A549 (cell line): ENCODE measurements around the gene IGFBP4. TPM values are rescaled to one million over a fixed set of nuclear protein-coding genes. Genes with fewer than 3 reads are reported as not detected.

Experiments
- ATAC-seq, 2 experiments: fragments of 200-7000 bp in 1 of 2; fragments of >200 bp in 1 of 2; cut with Nextera tagmentation in 1 of 2; cut with Tn5 transposase in 1 of 2; 3 replicates each; pipeline versions ENCODE4 v1.8.0 to v1.9.1; 2018 to 2020; ENCODE audit warnings: mild to moderate bottlenecking in 1 of 2, moderate library complexity in 1 of 2
- CTCF ChIA-PET: fragments of 300-600 bp; sonication (Branson Sonifier 250); formaldehyde crosslinking; extraction: SDS; loops from one replicate; lab custom pipeline; 2021; ENCODE audit warnings: antibody characterized with exemption, inconsistent platforms; lab: Yijun Ruan, JAX
- POLR2A ChIA-PET: fragments of 350-600 bp; formaldehyde crosslinking; extraction: SDS; loops from one replicate; lab custom pipeline; 2021; ENCODE audit warnings: antibody characterized with exemption, inconsistent platforms; lab: Yijun Ruan, JAX
- DNase-seq, 2 experiments: peaks; one replicate each; pipeline versions ENCODE4 v3.0.0 to v3.0.0-alpha.2; 2011 to 2016; ENCODE audit warnings: low read depth in 1 of 2, low spot score in 1 of 2
- FAIRE-seq: peaks from 2 replicates; lab custom pipeline; 2011; peaks lifted over from hg19 to GRCh38; lab: Jason Lieb, UNC
- H3K27ac ChIP-seq, 2 experiments: fragments of >200 bp; sonication (Bioruptor Twin); formaldehyde crosslinking; 3 replicates each; pipeline ENCODE4 v1.5.1; 2016 to 2017
- H3K4me1 ChIP-seq: fragments of >200 bp; sonication (Bioruptor Twin); formaldehyde crosslinking; 3 replicates; pipeline ENCODE4 v1.6.1; 2016
- H3K4me2 ChIP-seq: fragments of >200 bp; sonication (Bioruptor Twin); formaldehyde crosslinking; 3 replicates; pipeline ENCODE4 v1.6.1; 2016
- H3K4me3 ChIP-seq: fragments of >200 bp; sonication (Bioruptor Twin); formaldehyde crosslinking; 3 replicates; pipeline ENCODE4 v1.5.1; 2016
- H3K9me3 ChIP-seq: fragments of >200 bp; sonication (Bioruptor Twin); formaldehyde crosslinking; 3 replicates; pipeline ENCODE4 v1.6.1; 2016
- CBX2 ChIP-seq: fragments of 200-600 bp; sonication (generic); IDR thresholded peaks from 2 replicates; pipeline ENCODE4 v1.6.1; 2016; ENCODE audit warnings: low read depth, mild to moderate bottlenecking, borderline replicate concordance
- CBX8 ChIP-seq: fragments of 200-600 bp; sonication (generic); IDR thresholded peaks from 2 replicates; pipeline ENCODE4 v1.6.1; 2016
- CHD4 ChIP-seq: fragments of 200-600 bp; sonication (generic); IDR thresholded peaks from 2 replicates; pipeline ENCODE4 v1.6.1; 2016; ENCODE audit warnings: antibody characterized with exemption, mild to moderate bottlenecking, borderline replicate concordance
- EHMT2 ChIP-seq: fragments of 200-600 bp; sonication (generic); IDR thresholded peaks from 2 replicates; pipeline ENCODE4 v1.6.1; 2016; ENCODE audit warnings: antibody characterized with exemption, low read depth, mild to moderate bottlenecking, moderate library complexity
- EP300 ChIP-seq, 2 experiments: fragments of >200 bp; sonication (Bioruptor Twin); formaldehyde crosslinking; IDR thresholded peaks; 2 replicates in 1 of 2; 3 replicates in 1 of 2; pipeline ENCODE4 v1.6.1; 2016 to 2017
- ESRRA ChIP-seq: fragments of 150-350 bp; IDR thresholded peaks from 2 replicates; pipeline ENCODE4 v1.6.1; 2014; ENCODE audit warnings: mild to moderate bottlenecking, low read length, borderline replicate concordance
- FOSL2 ChIP-seq, 2 experiments: fragments of 450-650 bp in 1 of 2; fragments of >200 bp in 1 of 2; sonication (Bioruptor Twin) in 1 of 2; formaldehyde crosslinking; IDR thresholded peaks; 2 replicates each; pipeline versions ENCODE4 v1.5.0 to v1.6.1; 2016 to 2020; ENCODE audit warnings: mild to moderate bottlenecking in 1 of 2, moderate library complexity in 1 of 2
- HEYL ChIP-seq: fragments of 250-450 bp; sonication (Bioruptor Pico); IDR thresholded peaks from 2 replicates; pipeline ENCODE4 v1.8.0; 2021; ENCODE audit warnings: mild to moderate bottlenecking, moderate library complexity
- HOXA7 ChIP-seq: fragments of 250-450 bp; sonication (Bioruptor Pico); IDR thresholded peaks from 2 replicates; pipeline ENCODE4 v1.5.0; 2020; ENCODE audit warnings: mild to moderate bottlenecking, moderate library complexity
- HOXB13 ChIP-seq: fragments of 250-450 bp; sonication (Bioruptor Pico); IDR thresholded peaks from 2 replicates; pipeline ENCODE4 v1.5.0; 2020; ENCODE audit warnings: low read depth, mild to moderate bottlenecking, moderate library complexity
- JUN ChIP-seq, 2 experiments: fragments of >200 bp; sonication (Bioruptor Twin); formaldehyde crosslinking; IDR thresholded peaks; 2 replicates in 1 of 2; 3 replicates in 1 of 2; pipeline ENCODE4 v1.6.1; 2016 to 2017
- JUNB ChIP-seq: fragments of >200 bp; sonication (Bioruptor Twin); formaldehyde crosslinking; IDR thresholded peaks from 2 replicates; pipeline ENCODE4 v1.6.1; 2016
- KDM1A ChIP-seq: fragments of 200-600 bp; sonication (generic); IDR thresholded peaks from 2 replicates; pipeline ENCODE4 v1.6.1; 2016; ENCODE audit warnings: low read depth, mild to moderate bottlenecking
- MYC ChIP-seq: IDR thresholded peaks from 2 replicates; pipeline ENCODE4 v1.6.1; 2012; ENCODE audit warnings: mild to moderate bottlenecking, inconsistent platforms, low read length, improper control_type of control experiment, borderline replicate concordance
- PHF8 ChIP-seq: fragments of 200-600 bp; sonication (generic); IDR thresholded peaks from 2 replicates; pipeline ENCODE4 v1.6.1; 2016; ENCODE audit warnings: low read depth, mild to moderate bottlenecking, antibody characterized with exemption, moderate library complexity, borderline replicate concordance
- RAD21 ChIP-seq, 2 experiments: fragments of >200 bp in 1 of 2; sonication (Bioruptor Twin) in 1 of 2; formaldehyde crosslinking in 1 of 2; IDR thresholded peaks in 1 of 2; conservative IDR thresholded peaks in 1 of 2; 2 replicates in 1 of 2; 3 replicates in 1 of 2; pipeline ENCODE4 v1.6.1; 2012 to 2018; ENCODE audit warnings: inconsistent platforms in 1 of 2
- RFX5 ChIP-seq: fragments of 450-650 bp; IDR thresholded peaks from 2 replicates; pipeline ENCODE4 v1.7.1; 2014; ENCODE audit warnings: antibody characterized with exemption, mild to moderate bottlenecking, moderate library complexity
- SREBF2 ChIP-seq: fragments of 450-650 bp; IDR thresholded peaks from 2 replicates; pipeline ENCODE4 v1.6.1; 2014; ENCODE audit warnings: mild to moderate bottlenecking, moderate library complexity
- TP53 ChIP-seq: fragments of 250-450 bp; sonication (Bioruptor Pico); IDR thresholded peaks from 2 replicates; pipeline ENCODE4 v1.5.0; 2021; ENCODE audit warnings: mild to moderate bottlenecking, moderate library complexity
- ZFP36 ChIP-seq: fragments of 450-650 bp; IDR thresholded peaks from 2 replicates; pipeline ENCODE4 v1.6.1; 2014; ENCODE audit warnings: borderline replicate concordance; ENCODE audit not compliant: partially characterized antibody
- ZNF302 ChIP-seq: fragments of 250-450 bp; sonication (Bioruptor Pico); IDR thresholded peaks from 2 replicates; pipeline ENCODE4 v1.9.0; 2021; ENCODE audit warnings: inconsistent platforms, mild to moderate bottlenecking, moderate library complexity
- ZSCAN20 ChIP-seq: fragments of 250-450 bp; sonication (Bioruptor Pico); IDR thresholded peaks from 2 replicates; pipeline ENCODE4 v1.8.0; 2022; ENCODE audit warnings: mild to moderate bottlenecking, moderate library complexity
- WGBS: methylation state at CpG from one replicate; pipeline ENCODE4 v1.1.6; 2017; ENCODE audit errors: missing lambda C conversion rate; 5-methylcytosine and 5-hydroxymethylcytosine counted together
- polyA plus RNA-seq, 4 experiments: library from polyadenylated mRNA; depleted of rRNA in 3 of 4; stranded (reverse); fragments of >200 nt; fragmentation: RNase III in 1 of 4; extraction: RNeasy Plus Mini Kit Qiagen cat#74134 plus additional on column Dnase treatment in 1 of 4; gene quantifications; 2 replicates in 3 of 4; 3 replicates in 1 of 4; pipeline ENCODE4 v1.2.3, GENCODE V29; 2011 to 2017
- TF ChIP-seq, protein P1 (sequence below): fragments of >200 bp; sonication (Bioruptor Twin); formaldehyde crosslinking; IDR thresholded peaks from 3 replicates; pipeline ENCODE4 v1.5.1; 2016
- TF ChIP-seq, protein P2 (sequence below): fragments of 250-450 bp; sonication (Bioruptor Pico); IDR thresholded peaks from 2 replicates; pipeline ENCODE4 v1.5.0; 2020; ENCODE audit warnings: low read depth, mild to moderate bottlenecking, moderate library complexity
- TF ChIP-seq, protein P3 (sequence below): fragments of >200 bp; sonication (Bioruptor Twin); formaldehyde crosslinking; IDR thresholded peaks from 3 replicates; pipeline ENCODE4 v1.6.1; 2016
- TF ChIP-seq, protein P4 (sequence below): IDR thresholded peaks from 2 replicates; pipeline ENCODE4 v1.6.1; 2012; ENCODE audit warnings: low read depth, borderline replicate concordance
- TF ChIP-seq, protein P5 (sequence below): fragments of >200 bp; sonication (Bioruptor Twin); formaldehyde crosslinking; IDR thresholded peaks from 2 replicates; pipeline ENCODE4 v1.6.1; 2016
- TF ChIP-seq, protein P6 (sequence below): fragments of 150-350 bp; IDR thresholded peaks from 2 replicates; pipeline ENCODE4 v1.6.1; 2014; ENCODE audit warnings: low read depth, mild to moderate bottlenecking, low read length
- TF ChIP-seq, protein P7 (sequence below): IDR thresholded peaks from 2 replicates; pipeline ENCODE4 v1.6.1; 2012
- TF ChIP-seq, protein P8 (sequence below): fragments of 450-650 bp; IDR thresholded peaks from 2 replicates; pipeline ENCODE4 v1.6.1; 2014; ENCODE audit warnings: antibody characterized with exemption

The IGFBP4 gene
- polyA plus RNA-seq, 2 of the 4 experiments (the other 2 are of a cell fraction) = 1,080 to 1,829 TPM

DNA sequence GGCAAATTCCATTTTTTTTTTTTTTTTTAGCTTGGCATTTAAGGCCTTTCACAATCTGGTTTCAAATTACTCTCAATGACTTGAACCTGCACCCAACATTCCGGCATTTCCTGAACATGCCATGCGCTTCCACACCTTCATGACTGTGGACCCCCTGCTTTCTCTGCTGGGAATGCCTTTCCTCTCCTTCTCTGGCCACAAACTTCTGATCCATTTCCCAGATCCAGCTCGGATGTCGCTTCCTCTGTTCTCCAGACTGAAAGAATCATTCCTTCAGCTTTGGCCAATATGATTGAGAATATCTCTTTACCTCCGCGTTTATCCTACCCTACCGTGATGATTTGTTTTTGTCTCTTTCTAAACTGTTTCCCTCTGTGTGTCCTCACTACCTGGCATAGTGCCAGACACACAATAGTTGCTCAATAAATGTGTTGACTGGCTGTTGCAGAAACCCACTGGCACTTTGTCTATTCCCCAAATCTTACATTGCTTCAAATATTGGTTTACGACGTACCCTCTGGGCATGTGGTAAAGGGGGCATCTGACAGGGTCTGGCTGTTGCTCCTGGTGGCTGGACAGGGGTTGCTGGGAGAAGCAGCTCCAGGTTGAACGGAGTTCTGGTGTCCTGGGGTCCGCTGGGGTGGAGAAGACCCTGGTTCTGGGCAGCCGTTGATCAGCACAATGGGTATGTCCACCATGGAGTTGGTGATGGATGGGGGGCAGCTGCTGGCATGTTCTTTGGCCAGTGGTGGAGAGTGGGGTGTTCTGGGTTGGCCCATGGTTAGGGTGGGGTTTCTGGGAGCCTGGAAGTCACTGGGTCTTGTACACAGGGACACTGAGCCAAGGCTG is 43.5 kb downstream of the IGFBP4 start:
- 29% methylated on average over 12 of the region's 12 CpGs for WGBS
- peak; percentile 2 to 52; a peak in 5 of 6 replicates for ATAC-seq
- peak; percentile 100 for FAIRE-seq
- CTCF ChIA-PET = interaction anchor here (0.8 to 15.5 kb wide), 20 partner anchors 9 to 125 kb away, joined by 3 to 379 read pairs (median 5); partner anchors contain the start of gene TNS4
- DNase-seq = peak in 1 of 2 experiments; percentile 35
- POLR2A ChIA-PET = interaction anchor here (0.6 to 4.7 kb wide), 28 partner anchors 8 to 418 kb away, joined by 3 to 42 read pairs (median 5); partner anchors contain the start of genes SMARCE1 and TNS4
- Histone ChIP-seq H3K27ac (peak overlapping the region; percentile 96 to 97), H3K9me3 (no peaks in the 10 kb centered on the region), H3K4me2 (peak overlapping the region; percentile 61), H3K4me1 (peaks cover 98% of the 10 kb centered on the region), H3K4me3 (no peak overlapping the region)
- no peak for TF ChIP-seq EP300 (IDR thresholded peaks at IDR 0.05)
- TF ChIP-seq ZFP36 = no peak
- no peak for TF ChIP-seq EHMT2
- TF ChIP-seq, protein P1, sequence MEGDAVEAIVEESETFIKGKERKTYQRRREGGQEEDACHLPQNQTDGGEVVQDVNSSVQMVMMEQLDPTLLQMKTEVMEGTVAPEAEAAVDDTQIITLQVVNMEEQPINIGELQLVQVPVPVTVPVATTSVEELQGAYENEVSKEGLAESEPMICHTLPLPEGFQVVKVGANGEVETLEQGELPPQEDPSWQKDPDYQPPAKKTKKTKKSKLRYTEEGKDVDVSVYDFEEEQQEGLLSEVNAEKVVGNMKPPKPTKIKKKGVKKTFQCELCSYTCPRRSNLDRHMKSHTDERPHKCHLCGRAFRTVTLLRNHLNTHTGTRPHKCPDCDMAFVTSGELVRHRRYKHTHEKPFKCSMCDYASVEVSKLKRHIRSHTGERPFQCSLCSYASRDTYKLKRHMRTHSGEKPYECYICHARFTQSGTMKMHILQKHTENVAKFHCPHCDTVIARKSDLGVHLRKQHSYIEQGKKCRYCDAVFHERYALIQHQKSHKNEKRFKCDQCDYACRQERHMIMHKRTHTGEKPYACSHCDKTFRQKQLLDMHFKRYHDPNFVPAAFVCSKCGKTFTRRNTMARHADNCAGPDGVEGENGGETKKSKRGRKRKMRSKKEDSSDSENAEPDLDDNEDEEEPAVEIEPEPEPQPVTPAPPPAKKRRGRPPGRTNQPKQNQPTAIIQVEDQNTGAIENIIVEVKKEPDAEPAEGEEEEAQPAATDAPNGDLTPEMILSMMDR = no peak
- peak; percentile 98 for TF ChIP-seq MYC
- TF ChIP-seq, protein P2, sequence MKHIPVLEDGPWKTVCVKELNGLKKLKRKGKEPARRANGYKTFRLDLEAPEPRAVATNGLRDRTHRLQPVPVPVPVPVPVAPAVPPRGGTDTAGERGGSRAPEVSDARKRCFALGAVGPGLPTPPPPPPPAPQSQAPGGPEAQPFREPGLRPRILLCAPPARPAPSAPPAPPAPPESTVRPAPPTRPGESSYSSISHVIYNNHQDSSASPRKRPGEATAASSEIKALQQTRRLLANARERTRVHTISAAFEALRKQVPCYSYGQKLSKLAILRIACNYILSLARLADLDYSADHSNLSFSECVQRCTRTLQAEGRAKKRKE (CRISPR knock-in tag) = peak; percentile 87
- peak; percentile 96 for TF ChIP-seq HOXB13 (CRISPR knock-in tag)
- no peak for TF ChIP-seq RFX5
- TF ChIP-seq TP53 (CRISPR knock-in tag) = peak; percentile 59
- no peak for TF ChIP-seq FOSL2 (IDR thresholded peaks at IDR 0.05)
- TF ChIP-seq FOSL2 (CRISPR knock-in tag; IDR thresholded peaks at IDR 0.05) = no peak
- TF ChIP-seq, protein P3, sequence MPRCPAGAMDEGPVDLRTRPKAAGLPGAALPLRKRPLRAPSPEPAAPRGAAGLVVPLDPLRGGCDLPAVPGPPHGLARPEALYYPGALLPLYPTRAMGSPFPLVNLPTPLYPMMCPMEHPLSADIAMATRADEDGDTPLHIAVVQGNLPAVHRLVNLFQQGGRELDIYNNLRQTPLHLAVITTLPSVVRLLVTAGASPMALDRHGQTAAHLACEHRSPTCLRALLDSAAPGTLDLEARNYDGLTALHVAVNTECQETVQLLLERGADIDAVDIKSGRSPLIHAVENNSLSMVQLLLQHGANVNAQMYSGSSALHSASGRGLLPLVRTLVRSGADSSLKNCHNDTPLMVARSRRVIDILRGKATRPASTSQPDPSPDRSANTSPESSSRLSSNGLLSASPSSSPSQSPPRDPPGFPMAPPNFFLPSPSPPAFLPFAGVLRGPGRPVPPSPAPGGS = no peak
- TF ChIP-seq CBX2 = no peak
- no peak for TF ChIP-seq SREBF2
- TF ChIP-seq ZNF302 = peak; percentile 86
- TF ChIP-seq, protein P4, sequence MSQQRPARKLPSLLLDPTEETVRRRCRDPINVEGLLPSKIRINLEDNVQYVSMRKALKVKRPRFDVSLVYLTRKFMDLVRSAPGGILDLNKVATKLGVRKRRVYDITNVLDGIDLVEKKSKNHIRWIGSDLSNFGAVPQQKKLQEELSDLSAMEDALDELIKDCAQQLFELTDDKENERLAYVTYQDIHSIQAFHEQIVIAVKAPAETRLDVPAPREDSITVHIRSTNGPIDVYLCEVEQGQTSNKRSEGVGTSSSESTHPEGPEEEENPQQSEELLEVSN = peak; percentile 69; the same call in 1 of the 2 replicates
- no peak for TF ChIP-seq CBX8
- TF ChIP-seq, protein P5, sequence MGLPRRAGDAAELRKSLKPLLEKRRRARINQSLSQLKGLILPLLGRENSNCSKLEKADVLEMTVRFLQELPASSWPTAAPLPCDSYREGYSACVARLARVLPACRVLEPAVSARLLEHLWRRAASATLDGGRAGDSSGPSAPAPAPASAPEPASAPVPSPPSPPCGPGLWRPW = no peak; the same call in 1 of the 2 replicates
- TF ChIP-seq JUNB = peak; percentile 79
- TF ChIP-seq, protein P6, sequence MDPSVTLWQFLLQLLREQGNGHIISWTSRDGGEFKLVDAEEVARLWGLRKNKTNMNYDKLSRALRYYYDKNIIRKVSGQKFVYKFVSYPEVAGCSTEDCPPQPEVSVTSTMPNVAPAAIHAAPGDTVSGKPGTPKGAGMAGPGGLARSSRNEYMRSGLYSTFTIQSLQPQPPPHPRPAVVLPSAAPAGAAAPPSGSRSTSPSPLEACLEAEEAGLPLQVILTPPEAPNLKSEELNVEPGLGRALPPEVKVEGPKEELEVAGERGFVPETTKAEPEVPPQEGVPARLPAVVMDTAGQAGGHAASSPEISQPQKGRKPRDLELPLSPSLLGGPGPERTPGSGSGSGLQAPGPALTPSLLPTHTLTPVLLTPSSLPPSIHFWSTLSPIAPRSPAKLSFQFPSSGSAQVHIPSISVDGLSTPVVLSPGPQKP = no peak
- no peak for TF ChIP-seq KDM1A
- no peak for TF ChIP-seq ESRRA
- TF ChIP-seq ZSCAN20 = peak; percentile 92
- no peak; a peak in 1 of 5 replicates for TF ChIP-seq JUN (IDR thresholded peaks at IDR 0.05)
- TF ChIP-seq HOXA7 (CRISPR knock-in tag) = peak; percentile 92
- TF ChIP-seq HEYL (CRISPR knock-in tag) = peak; percentile 89; the same call in 1 of the 2 replicates
- TF ChIP-seq CHD4 = no peak; the same call in 1 of the 2 replicates
- TF ChIP-seq, protein P7, sequence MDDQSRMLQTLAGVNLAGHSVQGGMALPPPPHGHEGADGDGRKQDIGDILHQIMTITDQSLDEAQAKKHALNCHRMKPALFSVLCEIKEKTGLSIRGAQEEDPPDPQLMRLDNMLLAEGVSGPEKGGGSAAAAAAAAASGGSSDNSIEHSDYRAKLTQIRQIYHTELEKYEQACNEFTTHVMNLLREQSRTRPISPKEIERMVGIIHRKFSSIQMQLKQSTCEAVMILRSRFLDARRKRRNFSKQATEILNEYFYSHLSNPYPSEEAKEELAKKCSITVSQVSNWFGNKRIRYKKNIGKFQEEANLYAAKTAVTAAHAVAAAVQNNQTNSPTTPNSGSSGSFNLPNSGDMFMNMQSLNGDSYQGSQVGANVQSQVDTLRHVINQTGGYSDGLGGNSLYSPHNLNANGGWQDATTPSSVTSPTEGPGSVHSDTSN = no peak; the same call in 1 of the 2 replicates
- TF ChIP-seq PHF8 = no peak
- TF ChIP-seq, protein P8, sequence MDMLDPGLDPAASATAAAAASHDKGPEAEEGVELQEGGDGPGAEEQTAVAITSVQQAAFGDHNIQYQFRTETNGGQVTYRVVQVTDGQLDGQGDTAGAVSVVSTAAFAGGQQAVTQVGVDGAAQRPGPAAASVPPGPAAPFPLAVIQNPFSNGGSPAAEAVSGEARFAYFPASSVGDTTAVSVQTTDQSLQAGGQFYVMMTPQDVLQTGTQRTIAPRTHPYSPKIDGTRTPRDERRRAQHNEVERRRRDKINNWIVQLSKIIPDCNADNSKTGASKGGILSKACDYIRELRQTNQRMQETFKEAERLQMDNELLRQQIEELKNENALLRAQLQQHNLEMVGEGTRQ = peak; percentile 12; the same call in 1 of the 2 replicates
- no peak; a peak in 2 of 5 replicates for TF ChIP-seq RAD21 (conservative IDR thresholded peaks at IDR 0.05 in 1 of 2, IDR thresholded peaks at IDR 0.05 in 1 of 2)
